Cardiac fibroblast (primary cell): Measurements from ENCODE around the gene PPP2R5E.

ENCODE experiments used
- DNase-seq, 2 donors: peaks; one replicate each; pipeline versions ENCODE4 v3.0.0 to v3.0.0-alpha.2; 2010; ENCODE audit warnings: low read depth in 2 of 2
- H3K4me3 ChIP-seq, 2 donors: replicated peaks in 1 of 2; 1 replicate in 1 of 2; 2 replicates in 1 of 2; pipeline ENCODE4 v1.5.1; 2011; ENCODE audit warnings: low read depth in 2 of 2, low read length in 2 of 2, mild to moderate bottlenecking in 2 of 2, moderate library complexity in 1 of 2
- TF ChIP-seq, protein P1 (sequence below): IDR thresholded peaks from one replicate; pipeline ENCODE4 v1.5.1; 2011; ENCODE audit warnings: low read depth, mild to moderate bottlenecking, low read length, inconsistent platforms

Gene PPP2R5E

DNA sequence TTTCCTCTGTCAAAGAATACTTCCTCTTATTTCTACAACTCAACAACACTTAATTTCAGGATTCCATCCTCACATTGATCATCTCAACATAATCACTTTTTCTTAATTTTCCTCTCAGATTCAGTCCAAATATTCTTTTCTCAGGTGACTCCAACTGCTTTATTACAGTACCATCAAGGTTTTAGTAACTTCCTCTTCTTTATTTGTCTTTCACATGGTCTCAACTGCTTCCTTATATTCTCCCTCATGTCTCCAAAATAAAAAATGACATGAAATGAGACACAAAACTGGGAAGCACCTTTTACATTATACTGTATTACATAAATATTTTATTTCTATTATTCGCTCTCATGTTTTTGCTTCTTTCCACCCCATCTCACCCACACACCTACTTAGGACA is 55.5 kb downstream of the PPP2R5E start:
- no peak for DNase-seq
- no peak overlapping the region for H3K4me3 ChIP-seq
- TF ChIP-seq, protein P1, sequence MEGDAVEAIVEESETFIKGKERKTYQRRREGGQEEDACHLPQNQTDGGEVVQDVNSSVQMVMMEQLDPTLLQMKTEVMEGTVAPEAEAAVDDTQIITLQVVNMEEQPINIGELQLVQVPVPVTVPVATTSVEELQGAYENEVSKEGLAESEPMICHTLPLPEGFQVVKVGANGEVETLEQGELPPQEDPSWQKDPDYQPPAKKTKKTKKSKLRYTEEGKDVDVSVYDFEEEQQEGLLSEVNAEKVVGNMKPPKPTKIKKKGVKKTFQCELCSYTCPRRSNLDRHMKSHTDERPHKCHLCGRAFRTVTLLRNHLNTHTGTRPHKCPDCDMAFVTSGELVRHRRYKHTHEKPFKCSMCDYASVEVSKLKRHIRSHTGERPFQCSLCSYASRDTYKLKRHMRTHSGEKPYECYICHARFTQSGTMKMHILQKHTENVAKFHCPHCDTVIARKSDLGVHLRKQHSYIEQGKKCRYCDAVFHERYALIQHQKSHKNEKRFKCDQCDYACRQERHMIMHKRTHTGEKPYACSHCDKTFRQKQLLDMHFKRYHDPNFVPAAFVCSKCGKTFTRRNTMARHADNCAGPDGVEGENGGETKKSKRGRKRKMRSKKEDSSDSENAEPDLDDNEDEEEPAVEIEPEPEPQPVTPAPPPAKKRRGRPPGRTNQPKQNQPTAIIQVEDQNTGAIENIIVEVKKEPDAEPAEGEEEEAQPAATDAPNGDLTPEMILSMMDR: no peak

DNA sequence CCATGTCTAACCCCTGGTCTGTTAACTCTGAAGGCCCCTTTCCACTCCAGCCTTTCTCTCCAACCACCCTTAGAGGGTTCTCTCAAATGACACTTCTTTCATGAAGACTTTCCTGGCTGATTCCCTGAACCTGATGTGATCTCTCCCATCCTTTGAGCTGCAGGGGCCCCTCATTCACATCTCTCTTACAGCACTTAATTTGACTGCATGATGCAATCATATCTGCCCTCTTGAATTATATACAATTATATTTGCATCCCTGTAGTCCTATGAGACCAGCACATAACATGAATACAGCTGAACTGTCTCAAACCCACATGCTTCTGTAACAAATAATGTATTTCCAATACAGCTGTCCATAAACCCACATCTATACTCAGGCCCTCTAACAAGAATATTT is 56.4 kb downstream of the PPP2R5E start:
- DNase-seq: no peak
- TF ChIP-seq, protein P1: no peak
- no peak overlapping the region for H3K4me3 ChIP-seq

DNA sequence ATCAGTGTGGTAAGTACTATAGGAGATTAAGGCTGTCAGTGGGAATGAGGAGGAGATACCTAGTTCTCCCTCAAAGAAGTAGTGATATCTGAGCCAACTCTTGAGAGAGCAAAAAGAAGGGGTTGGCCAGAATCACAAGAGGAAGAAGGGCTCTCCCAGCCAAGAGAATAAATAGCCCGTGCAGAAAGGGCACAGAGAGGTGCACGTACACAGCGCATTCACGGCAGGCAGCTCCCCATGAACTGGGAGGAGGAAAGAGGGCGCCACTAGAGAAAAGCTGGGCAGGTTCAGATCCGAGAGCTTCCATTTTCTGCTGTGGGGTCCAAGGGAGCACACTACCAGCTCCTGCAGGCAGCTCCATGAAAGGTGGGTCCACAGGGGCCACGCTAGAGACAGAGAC is 59.9 kb downstream of the PPP2R5E start:
- TF ChIP-seq, protein P1: no peak
- H3K4me3 ChIP-seq: no peak overlapping the region
- no peak for DNase-seq

DNA sequence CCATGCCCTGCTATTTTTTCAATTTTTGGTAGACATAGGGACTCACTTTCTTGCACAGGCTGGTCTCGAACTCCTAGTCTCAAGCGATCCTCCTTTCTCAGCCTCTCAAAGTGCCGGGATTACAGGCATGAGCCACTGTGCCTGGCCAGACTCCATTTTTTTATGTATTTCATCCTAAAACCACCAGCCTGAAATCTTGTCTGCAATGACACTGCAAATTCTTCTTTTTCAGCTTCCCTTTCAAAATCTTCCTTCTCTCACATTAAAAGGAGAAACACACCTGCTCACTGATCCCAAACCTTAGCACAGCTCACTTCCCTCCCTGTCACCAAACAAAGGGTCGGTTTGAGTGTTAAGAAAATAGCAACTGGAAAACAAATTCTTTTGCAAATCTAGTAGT is 62.6 kb downstream of the PPP2R5E start:
- no peak overlapping the region for H3K4me3 ChIP-seq
- TF ChIP-seq, protein P1: no peak
- no peak for DNase-seq

DNA sequence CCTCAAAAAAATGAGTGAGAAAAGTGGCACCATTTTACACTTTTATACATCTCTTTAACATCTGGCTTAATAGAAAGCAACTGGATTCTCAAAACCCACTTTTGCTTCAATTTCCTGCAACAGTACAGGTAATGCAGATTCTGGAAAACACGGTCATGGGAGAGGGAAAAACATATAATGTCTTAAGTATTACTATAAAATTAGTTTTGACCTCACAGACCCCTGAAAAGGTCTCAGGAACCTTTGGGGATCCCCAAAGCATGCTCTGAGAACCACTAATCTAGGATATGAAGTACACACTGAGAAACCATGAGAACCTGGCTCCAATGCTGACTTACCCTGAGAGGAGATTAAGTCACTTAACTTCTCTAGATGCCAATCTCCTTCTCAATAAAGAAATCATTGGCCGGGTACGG is 64.7 kb downstream of the PPP2R5E start:
- H3K4me3 ChIP-seq: no peak overlapping the region
- no peak for DNase-seq
- TF ChIP-seq, protein P1: no peak

DNA sequence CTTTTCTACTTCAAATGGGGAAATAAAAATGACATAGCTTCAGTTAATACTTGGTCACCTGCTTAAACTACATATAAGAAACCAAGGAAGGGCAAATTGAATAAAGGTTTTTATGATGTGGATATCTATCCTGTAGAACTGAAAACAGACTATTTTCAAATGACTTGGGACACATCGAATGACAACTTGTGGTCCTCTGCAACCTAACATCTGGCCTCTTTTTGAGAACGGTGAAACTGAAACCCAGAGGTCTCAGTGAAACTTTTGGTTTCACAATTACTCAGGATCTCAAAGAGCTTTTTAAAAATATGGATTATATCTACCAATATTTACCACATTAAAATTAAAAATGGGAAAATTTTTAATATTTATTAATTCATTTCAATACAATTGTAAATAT is 65.2 kb downstream of the PPP2R5E start:
- no peak overlapping the region for H3K4me3 ChIP-seq
- DNase-seq: no peak
- TF ChIP-seq, protein P1: no peak

DNA sequence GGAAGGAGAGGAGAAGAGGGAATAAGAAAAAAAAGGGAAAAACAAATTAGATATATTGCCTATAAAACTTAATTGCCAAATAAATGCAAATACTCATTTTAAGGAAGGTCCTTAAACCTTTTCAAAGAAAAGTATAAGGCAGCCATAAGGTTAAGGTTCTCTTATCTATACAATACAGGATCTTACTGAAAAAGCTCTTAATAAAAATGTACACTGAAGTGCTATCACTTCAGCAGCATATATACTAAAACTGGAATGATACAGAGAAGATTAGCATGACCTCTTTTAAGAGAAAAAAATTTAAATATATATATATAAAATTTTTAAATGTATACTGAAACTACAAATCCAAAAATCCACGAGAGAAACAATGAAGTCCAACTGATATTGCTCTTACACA is 65.6 kb downstream of the PPP2R5E start:
- DNase-seq: no peak
- TF ChIP-seq, protein P1: no peak
- H3K4me3 ChIP-seq: no peak overlapping the region
